ENCODE measurements around the gene PNMA8C. TPM values are rescaled to one million over a fixed set of nuclear protein-coding genes. Genes with fewer than 3 reads are reported as not detected.

The PNMA8C gene
- total and polyA plus RNA-seq, 11 donors, result 0.07 to 0.19 (median 0.12) TPM; not detected in 3

- TF ChIP-seq CTCF (IDR thresholded peaks at IDR 0.05) (no peak), POLR2A (IDR thresholded peaks at IDR 0.05) (no peak)
- intact Hi-C loops (cut with DNase I), result no loop called here
- Histone ChIP-seq H3K36me3 (no peaks in the 10 kb centered on the region), H3K9me3 (no peaks in the 10 kb centered on the region), H3K27ac (no peak overlapping the region), H3K27me3 (no peaks in the 10 kb centered on the region), H3K4me1 (no peaks in the 10 kb centered on the region), H3K4me3 (no peak overlapping the region)
- DNase-seq (no peak), ATAC-seq (no peak)
- 90 to 97% (median 93%) methylated on average over 1 of the region's 1 CpG for WGBS, 4 donors
Observed at GRCh38 chr19:46460981-46461380, 32.2 kb upstream of the PNMA8C start.

DNA sequence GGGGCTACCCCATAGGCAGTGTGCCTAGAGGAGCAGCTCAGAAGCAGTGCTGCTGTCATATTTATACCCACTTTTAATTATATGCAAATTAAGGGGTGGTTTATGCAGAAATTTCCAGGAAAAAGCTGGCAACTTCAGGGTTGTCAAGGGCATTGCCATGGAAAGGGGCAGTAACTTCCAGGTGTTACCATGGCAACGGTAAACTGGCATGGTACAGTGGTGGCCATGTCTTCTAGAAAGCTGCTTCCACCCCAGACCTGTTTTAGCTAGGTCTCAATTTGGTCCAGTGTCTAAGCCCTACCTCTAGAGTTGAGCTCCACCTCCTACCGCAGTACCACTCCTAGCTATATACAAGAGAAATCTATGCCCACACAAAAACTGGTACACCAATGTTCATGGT lies 31.3 kb upstream of the PNMA8C start:
- WGBS, 4 donors, result 58 to 88% (median 71%) methylated on average over 2 of the region's 2 CpGs
- Histone ChIP-seq H3K27me3 (no peaks in the 10 kb centered on the region), H3K9me3 (no peaks in the 10 kb centered on the region), H3K27ac (no peak overlapping the region), H3K4me3 (no peak overlapping the region), H3K4me1 (no peaks in the 10 kb centered on the region), H3K36me3 (no peaks in the 10 kb centered on the region)
- TF ChIP-seq POLR2A (IDR thresholded peaks at IDR 0.05) (no peak), CTCF (IDR thresholded peaks at IDR 0.05) (no peak)
- no peak for ATAC-seq
- intact Hi-C loops (cut with DNase I), result no loop called here
- no peak for DNase-seq

GRCh38 chr19:46456930-46457329 lies 28.2 kb upstream of the PNMA8C start:
- TF ChIP-seq CTCF (IDR thresholded peaks at IDR 0.05), result no peak
- TF ChIP-seq POLR2A (IDR thresholded peaks at IDR 0.05), result no peak
- no peak for ATAC-seq
- Histone ChIP-seq H3K9me3 (no peaks in the 10 kb centered on the region), H3K27ac (no peak overlapping the region), H3K4me3 (no peak overlapping the region), H3K36me3 (no peaks in the 10 kb centered on the region), H3K27me3 (no peaks in the 10 kb centered on the region), H3K4me1 (no peaks in the 10 kb centered on the region)
- WGBS, 4 donors, result 92 to 96% (median 94%) methylated on average over 5 of the region's 5 CpGs
- no peak for DNase-seq
- intact Hi-C loops (cut with DNase I), result no loop called here

DNA sequence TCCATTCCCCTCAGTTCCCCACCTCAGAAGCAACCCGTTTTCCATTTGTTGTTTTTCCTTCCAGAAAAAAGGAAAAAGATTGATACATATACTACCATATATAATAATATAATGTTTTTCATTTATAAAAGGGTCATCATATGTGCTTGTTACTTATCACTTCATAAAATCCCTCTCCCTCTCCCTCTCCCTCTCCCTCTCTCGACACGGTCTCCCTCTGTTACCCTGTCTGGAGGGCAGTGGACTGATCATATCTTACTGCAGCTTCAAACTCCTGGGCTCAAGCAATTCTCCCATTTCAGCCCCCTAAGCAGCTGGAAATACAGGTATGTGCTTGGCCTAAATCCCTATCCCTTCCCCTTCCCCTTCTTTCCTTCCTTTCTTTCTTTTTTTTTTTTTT lies 25.5 kb upstream of the PNMA8C start:
- TF ChIP-seq POLR2A (IDR thresholded peaks at IDR 0.05) (no peak), CTCF (IDR thresholded peaks at IDR 0.05) (no peak)
- Histone ChIP-seq H3K36me3 (no peaks in the 10 kb centered on the region), H3K4me3 (no peak overlapping the region), H3K27ac (no peak overlapping the region), H3K4me1 (peaks cover 0 to 9% (median 0%) of the 10 kb centered on the region in 12 donors), H3K27me3 (no peaks in the 10 kb centered on the region), H3K9me3 (peaks cover 0 to 8% (median 0%) of the 10 kb centered on the region in 12 donors)
- ATAC-seq, result no peak
- intact Hi-C loops (cut with DNase I), result no loop called here
- WGBS, 4 donors, result 63 to 84% (median 73%) methylated on average over 3 of the region's 3 CpGs
- DNase-seq, result no peak

Measured in heart left ventricle (tissue), 16 donors.